NCI-H2171 treated with DMSO at 0.1 percent for 48 hours (cell line): ENCODE results near the gene HLA-DQB1.

Experiments used
- DNase-seq: peaks from one replicate; lab custom pipeline; 2025; lab: John Stamatoyannopoulos, UW

HLA-DQB1 gene

GRCh38 chr6:32625137-32625536 lies 41.3 kb downstream of the HLA-DQB1 start:
- DNase-seq: no peak

- no peak for DNase-seq
Observed at GRCh38 chr6:32624565-32624964, 41.9 kb downstream of the HLA-DQB1 start.

- DNase-seq: no peak
Observed at GRCh38 chr6:32623693-32624092, 42.8 kb downstream of the HLA-DQB1 start.

- DNase-seq: peak; percentile 9
Observed at GRCh38 chr6:32622545-32623401, 43.7 kb downstream of the HLA-DQB1 start.

GRCh38 chr6:32621372-32621771 lies 45.1 kb downstream of the HLA-DQB1 start:
- DNase-seq: no peak

GRCh38 chr6:32617751-32618150 lies 48.7 kb downstream of the HLA-DQB1 start:
- DNase-seq: no peak

GRCh38 chr6:32615885-32616532 lies 50.4 kb downstream of the HLA-DQB1 start:
- DNase-seq: no peak

GRCh38 chr6:32614366-32615081 lies 51.9 kb downstream of the HLA-DQB1 start:
- no peak for DNase-seq

GRCh38 chr6:32613475-32613874 lies 53.0 kb downstream of the HLA-DQB1 start:
- no peak for DNase-seq

GRCh38 chr6:32610682-32611296 lies 55.7 kb downstream of the HLA-DQB1 start:
- DNase-seq: no peak

- DNase-seq: no peak
Observed at GRCh38 chr6:32609731-32610640, 56.5 kb downstream of the HLA-DQB1 start.
